Fibroblast of skin of abdomen (primary cell): Measurements from ENCODE around the gene AMN. TPM values are rescaled to one million over a fixed set of nuclear protein-coding genes. Genes with fewer than 3 reads are reported as not detected.
"Not testable (repeated sequence)": the region's sequence is repeated elsewhere in the genome, so short reads cannot be mapped to it uniquely, and the experiment has no call there.

Experiments used
- DNase-seq: peaks from one replicate; pipeline ENCODE4 v3.0.0-alpha.2; 2013
- polyA plus RNA-seq, 2 experiments: library from polyadenylated mRNA; unstranded; fragments of 120-200 nt; gene quantifications; one replicate each; pipeline ENCODE4 v1.2.1, GENCODE V29; 2013; ENCODE audit not compliant: insufficient read length in 2 of 2

Gene AMN
- 0.23 TPM for polyA plus RNA-seq (2013, experiment 1 of 2; ENCODE audit: insufficient read length)
- polyA plus RNA-seq (2013, experiment 2 of 2; ENCODE audit: insufficient read length): 0.22 TPM

DNA sequence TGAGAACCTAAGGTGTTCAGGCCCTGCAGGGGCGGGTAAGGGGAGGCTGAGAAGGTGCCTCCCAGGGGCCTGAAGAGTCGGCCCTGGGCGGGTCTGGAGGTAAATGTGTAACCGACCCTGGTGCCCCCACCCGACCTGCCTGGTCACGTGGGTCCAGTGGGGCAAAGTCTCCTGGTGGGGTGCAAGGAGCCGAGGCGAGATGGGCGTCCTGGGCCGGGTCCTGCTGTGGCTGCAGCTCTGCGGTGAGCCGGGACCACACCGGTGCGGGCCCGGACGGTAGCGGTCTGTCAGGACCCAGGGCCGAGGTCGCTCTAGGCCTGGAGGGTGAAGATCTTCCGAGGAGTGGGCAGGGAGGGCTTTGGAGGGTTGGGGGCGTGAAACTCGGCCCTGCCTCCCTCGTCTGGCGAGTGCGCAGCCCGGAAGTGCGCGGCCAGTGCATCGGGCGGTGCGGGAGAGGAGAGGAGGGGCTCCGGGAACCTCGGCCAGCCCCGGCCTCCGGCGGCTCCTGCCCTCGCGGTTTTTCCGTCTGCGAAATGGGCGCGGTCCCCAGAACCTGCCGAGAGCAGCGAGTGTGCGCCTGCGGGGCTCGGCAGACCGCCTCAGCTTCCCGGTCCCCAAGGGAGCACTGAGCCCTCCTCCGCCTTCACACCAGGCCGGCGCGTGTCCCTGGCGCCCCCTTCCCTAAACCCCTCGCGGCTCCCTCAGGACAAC, at the start of gene AMN:
TSS of gene AMN (plus strand) at position 174 of the 711 bp plus-strand sequence. CDS start at position 200, 26 bp downstream.
- no peak for DNase-seq

DNA sequence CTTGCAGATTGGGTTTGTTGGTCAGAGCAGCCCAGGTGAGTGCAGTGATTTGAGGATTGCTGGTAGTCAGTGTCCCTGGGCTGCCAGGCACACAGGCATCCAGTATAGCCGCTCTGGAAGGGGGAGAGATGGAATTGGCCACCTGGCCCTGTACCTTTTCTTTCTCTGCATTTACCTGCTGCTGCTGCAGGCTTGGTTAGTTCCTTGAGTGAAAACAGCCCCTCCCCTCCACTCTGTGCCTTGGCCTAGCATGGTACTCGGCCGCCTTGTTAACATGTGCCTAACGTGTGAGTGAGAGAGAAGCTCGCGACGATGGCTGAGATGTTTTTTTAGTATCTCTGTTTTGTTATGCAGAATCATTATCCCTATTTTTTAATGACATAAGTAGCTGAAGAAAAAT, 49.3 kb upstream of the AMN start:
- no peak for DNase-seq

DNA sequence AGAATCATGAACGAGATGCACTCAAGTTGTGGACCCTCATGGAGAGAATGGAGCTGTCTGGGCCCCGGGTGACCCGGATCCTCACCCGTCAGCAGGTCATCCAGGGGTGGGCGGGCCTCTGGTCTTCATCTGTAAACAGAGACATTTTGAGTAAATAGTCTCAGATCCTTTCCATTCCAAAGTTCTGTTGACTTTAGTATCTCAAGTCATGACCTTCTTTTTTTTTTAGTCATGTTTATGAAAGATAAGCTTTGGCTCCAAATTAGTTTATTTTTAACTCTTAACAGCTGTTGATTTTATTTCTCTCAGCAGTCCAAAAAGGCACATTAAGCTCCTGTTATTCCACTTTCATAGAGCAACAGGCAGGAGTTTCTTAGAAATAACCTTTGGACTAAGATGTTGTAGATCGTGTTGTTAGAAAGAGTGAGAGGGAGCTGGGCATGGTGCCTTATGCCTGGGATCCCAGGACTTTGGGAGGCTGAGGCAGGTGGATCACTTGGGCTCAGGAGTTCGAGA, 48.9 kb upstream of the AMN start:
- DNase-seq: no peak

DNA sequence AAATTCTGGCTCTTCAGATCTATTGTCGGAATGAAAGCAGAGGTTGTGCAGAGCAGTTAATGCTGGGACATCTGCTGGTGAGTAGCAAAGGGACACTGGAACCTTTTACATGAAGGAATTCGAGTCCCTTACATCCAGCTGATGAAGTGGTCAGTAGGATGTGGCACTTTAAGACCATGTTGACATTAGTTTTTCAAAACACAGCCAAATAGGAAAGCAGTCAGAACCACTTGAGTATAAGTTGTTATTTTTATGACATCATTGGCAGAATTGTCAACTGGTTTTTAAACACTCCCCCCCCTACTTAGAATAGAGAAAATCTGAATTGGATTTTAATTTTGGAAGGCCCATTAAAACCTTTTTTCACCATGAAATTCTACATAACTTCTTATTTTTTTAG, 46.8 kb upstream of the AMN start:
- no peak for DNase-seq

DNA sequence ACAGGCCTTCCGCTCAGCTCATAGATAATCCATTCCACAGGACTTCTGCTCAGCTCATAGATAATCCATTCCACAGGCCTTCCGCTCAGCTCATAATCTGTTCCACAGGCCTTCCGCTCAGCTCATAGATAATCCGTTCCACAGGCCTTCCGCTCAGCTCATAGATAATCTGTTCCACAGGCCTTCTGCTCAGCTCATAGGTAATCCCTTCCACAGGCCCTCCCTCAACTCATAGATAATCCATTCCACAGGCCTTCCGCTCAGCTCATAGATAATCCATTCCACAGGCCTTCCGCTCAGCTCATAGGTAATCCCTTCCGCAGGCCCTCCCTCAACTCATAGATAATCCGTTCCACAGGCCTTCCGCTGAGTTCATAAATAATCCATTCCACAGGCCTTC, 45.0 kb upstream of the AMN start:
- DNase-seq: not testable (repeated sequence)

DNA sequence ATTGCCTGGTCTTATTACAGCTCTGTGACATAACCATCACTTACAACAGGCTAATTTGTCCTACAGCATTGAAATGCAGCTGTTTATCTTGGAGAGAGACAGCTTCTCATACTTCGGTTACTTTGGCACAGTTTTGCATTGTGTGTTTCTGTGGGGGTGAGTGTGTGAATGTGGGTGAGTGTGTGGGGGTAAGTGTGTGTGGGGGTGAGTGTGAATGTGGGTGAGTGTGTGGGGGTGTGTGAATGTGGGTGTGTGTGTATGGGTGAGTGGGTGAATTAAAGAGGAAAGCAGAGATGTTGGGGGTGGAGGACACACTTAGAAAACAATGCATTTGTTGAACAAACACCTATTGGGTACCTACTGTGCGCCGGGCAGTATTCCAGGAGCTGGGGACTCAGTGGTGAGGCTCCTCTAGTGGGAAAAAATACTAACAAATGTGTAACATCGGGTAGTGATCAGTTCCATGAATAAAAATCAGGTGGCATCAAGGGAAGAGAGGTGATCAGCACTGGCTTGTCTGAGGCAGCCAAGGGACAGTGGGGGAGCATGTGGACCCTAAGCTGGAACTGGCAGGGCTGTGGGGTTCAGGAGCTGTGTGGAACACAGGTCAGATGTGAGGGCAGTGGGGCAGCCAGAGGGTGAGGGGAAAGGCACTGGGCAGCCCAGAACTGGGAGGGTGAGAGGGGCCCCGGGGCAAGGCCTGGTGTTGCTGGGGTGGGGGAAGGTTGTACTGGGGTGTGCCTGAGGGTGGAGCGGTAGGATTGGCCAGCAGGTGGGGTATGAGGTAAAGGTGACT, 44.1 kb upstream of the AMN start:
- DNase-seq: no peak

DNA sequence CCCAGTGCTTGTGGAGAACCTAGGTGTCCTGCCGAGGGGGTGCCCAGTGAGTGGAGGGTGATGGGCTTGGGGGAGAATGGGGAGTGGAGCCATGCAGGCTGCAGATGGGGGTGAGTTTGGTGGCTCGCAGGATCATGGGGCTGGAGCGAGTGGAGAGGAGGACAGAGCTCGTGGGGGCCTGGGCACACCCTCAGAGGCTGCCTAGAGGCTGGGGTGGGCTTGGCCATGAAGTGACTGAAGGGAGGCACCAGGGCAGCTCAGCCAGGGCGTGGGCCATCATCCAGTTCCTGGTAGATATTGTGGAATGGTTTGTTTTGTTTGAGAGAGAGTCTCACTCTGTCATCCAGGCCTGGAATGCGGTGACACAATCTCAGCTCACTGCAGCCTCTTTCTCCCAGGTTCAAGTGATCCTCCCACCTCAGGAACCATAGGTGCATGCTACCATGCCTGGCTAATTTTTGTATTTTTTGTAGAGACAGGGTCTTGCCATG, 43.4 kb upstream of the AMN start:
- DNase-seq: no peak

DNA sequence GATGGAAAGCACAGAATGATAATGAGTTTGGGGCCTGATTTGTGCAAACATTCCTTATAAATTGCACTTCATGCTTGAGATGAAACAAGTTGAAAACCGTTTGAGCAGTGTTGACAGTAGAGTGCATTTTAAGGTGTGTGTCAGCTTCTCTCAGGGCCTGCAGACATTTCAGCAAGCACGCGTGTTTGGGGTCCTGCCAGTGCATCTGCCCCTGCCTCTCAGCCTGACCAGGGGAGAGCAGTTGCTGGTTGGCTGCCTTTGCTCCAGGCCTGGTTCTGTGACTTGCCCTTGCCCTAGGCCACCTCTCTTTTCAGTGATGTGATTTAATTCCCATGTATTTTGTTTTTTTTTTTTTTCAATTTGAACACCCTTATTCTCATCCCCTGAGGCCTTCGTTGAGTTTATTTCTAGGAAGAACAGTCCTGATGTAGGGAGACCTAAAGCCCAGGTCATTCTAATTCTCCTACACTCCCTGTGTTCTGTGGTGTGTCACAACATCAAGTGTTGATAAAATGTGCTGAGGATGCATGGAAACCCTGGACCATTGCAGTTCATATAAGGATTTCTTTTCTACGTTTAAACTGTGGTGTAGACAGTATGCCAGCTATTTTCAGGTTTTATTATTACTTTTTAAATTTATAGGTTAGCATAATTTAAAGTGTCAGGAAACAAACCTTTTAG, 40.1 kb upstream of the AMN start:
- no peak for DNase-seq

DNA sequence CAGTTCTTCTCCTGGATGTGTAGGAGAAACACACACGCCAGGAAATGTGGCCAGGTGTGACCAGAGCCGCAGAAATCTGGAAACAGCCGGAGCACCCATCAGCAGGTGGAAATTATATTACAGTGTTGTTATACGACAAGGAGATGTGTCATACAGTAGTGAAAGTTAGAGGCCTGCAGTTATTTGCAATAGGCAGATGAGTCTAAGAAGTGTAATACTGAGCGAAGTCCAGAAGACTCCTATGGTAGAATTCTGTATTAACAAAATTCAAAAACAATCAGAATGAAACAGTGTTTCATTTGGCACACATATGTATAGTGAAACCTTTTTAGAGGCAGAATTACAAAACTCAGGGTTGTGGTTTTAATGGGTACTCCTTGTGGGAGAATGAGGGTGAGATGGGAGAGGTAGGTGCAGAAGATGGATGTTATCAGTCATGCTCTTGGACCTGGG, 39.3 kb upstream of the AMN start:
- DNase-seq: no peak

DNA sequence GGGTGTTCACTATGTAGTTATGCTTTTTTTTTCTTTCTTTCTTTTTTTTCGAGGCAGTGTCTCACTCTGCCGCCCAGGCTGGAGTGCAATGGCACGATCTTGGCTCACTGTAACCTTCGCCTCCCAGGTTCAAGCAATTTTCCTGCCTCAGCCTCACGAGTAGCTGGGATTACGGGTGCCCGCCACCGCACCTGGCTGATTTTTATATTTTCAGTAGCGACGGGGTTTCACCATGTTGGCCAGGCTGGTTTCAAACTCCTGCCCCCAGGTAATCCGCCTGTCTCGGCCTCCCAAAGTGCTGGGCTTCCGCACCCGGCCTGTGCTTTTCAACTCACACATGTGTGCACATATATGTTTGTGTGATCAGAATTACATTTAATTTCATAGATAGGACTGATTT, 38.9 kb upstream of the AMN start:
- no peak for DNase-seq

DNA sequence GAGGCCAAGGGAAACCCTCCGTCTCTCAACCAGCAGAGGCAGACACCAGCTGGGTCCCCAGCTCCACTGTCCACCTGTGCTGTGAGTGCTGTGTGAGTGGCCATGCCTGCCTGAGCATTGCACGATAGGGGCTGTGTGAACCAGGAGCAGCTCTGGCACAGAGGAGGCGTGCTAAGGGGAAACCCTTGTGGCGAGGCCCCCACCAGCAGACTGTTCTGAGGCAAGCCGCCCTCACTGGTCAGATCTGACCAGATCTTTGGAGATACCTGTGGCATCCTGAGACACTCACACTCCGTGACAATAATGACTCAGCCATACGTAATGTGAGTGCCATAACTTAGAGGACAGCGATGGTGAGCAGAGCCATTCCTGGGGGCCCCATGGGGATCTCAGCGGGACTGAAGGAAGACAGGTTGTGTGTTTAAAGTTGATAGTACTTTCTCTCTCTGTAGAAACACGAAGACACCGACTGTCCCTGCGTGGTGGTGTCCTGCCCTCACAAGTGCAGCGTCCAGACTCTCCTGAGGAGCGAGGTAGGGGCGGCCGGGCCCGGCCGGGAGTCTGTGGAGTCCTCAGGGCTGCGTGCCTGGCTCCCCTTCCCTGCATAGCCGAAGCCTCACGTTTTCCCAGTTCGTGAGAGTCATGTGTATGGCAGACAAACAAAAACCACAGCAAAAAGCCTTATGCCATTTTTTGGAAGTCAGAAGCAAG, 36.6 kb upstream of the AMN start:
- DNase-seq: no peak

DNA sequence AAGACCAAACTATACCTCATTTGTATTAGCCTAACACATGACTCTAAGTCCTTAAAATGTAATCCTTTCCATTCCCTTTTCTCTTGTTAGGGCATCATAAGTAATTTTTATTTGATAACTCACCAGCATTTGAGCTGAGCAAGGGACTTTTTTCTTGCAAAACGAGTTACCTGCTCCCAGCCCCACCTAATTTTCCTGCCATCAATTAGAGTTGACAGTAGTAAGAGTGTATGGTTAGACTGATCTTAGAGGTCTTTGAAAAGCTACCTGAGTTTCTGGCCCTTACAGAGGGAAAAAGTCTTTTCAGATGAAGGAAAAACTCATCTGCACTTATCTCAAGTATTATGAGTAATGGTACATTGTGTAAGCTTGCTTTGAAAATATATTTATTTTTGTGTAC, 33.7 kb upstream of the AMN start:
- DNase-seq: no peak

DNA sequence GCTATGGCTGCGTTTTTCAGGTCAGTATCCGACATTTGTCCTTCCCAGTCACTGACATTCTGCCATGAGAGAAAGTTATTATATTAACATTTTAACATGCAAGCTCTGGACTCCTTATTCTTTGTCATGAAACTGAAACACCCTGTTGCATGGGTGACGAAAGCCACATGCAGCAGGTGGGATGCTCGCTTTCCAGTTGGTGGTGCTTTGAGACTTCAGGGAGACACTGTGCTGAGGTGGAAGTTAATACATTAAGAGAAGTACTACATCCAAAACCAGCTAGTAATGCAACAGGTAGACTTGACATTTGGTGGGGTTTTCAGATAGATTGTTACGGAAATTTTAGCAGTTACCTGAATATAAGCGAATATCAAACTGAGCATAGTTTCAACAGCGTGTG, 32.8 kb upstream of the AMN start:
- no peak for DNase-seq

DNA sequence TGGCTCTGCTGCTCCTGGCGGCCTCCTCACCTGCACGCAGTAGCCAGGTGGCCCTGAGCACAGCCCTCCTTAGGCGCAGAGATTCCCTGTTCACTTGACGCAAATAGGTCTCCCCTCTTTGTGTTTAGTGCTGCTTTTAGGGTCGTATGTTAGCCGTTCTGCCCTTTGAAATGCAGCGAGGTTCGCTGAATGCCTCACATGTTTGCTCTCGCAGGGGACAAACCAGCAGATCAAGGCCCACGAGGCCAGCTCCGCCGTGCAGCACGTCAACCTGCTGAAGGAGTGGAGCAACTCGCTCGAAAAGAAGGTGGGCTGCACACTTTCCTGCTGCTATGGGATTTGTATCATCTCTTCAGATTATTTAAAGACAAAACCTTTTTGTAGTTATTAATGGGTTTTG, 31.4 kb upstream of the AMN start:
- DNase-seq: no peak

DNA sequence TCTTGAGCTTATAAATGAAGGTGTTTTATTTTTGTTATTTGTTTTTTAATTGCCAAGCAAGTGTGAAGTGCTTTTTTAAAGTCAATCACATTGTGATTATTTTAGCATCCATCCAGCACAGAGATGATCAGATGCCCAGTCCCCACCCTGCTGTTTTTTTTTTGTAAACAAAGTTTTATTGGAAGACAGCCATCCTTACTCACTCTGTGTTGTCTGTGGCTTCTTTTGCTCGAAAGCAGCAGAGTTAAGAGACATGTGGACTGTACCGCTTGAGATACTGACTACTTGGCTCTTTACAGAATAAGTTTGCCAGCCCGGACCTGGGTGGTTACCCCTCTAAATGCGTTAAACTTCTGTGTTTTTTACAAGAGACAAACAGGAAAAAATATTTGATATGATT, 30.9 kb upstream of the AMN start:
- peak; percentile 21 for DNase-seq

DNA sequence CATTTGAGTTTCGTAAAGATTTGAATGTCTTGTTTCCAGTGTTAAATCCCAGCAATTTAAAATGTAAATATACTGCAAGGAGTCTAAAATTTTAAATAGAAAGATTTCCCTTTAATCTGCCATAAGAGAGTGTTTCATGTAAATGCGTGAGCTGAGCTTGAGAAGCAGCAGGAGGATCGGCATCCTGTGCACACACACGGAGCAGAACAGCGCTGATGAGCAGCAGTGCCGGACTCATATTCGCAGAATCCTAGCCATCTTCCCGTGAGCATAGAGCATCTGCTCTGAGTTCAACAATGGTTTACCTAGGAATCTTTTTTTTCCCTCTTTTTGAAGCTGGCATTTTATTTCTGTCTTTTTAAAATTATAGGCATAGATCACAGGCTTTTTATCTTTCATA, 29.8 kb upstream of the AMN start:
- no peak for DNase-seq

DNA sequence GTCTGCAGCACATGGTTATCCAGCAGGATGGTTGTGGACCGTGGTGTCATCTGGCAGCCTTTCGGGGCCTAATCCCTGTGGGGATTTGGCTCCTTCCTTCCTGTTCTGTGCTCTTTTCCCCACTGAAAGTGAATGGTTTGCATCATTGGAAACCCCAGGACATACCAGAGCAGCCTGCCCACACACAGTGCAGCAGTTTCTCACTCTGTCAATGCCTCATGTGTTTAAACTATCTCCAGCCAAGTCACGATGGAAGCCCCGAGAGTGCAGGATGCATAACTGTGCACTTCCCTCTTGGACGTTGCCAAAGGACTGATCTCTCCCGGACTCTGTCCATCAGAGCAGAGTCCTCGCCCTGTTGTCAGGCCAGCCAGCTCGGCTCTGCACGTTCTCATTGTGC, 29.0 kb upstream of the AMN start:
- peak; percentile 94 for DNase-seq

DNA sequence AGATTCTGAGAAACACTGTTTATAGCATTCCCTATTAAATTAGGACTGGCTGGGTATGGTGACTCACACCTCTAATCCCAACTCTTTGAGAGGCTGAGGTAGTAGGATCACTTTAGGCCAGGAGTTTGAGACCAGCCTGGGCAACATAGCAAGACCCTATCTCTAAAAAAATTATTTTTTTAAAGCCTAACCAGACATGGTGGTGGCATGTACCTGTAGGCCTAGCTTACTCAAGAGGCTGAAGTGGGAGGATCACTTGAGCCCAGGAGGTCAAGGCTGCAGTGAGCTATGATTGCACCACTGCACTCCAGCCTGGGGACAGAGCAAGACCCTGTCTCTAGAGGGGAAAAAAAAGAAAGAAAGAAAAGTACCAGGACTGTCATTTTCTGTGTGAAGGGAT, 25.7 kb upstream of the AMN start:
- not testable (repeated sequence) for DNase-seq

DNA sequence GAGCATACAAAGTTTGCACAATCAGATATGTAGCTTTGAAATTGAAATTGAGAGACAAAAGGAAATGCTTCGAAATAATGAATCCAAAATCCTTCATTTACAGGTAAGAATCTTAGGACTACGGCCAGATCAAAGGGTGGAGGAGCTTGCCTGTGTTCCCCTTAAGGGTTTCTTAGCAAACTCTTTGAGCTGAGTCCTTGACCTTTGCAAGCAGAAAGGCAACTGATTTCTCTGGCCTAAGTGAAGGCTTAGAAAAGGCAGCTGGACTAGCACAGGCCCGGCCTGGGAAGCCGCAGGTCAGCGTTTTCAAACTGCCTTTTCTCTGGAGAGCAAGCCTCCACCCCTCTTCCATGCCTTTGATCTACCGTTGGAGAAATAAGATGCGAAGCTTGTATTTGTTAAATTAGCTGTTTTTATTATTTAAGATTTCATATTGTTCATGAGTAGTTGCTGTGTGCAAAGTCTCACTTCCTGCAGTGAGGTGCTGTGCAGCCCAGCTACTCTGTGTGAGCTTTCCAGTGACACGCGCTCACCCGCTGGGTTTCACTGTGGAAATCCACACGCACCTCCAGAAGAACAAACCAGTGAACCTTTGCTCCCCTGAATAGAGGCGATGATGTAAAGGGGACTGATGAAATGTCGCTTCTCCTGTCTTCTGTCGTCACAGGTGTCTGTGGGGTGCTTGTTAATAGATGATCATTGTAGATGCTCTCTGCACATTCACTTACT, 25.0 kb upstream of the AMN start:
- no peak for DNase-seq

DNA sequence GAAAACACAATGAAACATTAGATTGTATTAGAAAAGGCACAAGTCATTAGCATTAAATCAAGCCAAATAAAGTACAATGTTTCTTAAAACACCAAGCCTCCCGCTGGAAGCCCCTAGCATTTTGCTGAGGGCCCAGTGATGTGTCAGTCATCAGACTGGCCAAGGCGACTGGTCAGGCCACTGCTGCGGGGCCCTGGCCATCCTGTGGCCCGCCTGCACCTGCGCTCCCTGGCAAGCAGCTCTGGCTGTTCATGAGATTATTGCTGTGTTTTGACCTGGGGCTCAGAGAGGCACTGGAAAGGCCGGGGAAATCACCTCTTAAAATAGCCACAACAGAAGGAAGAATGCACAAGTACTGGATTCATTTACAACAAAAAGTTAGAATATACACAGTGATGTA, 24.2 kb upstream of the AMN start:
- DNase-seq: no peak

DNA sequence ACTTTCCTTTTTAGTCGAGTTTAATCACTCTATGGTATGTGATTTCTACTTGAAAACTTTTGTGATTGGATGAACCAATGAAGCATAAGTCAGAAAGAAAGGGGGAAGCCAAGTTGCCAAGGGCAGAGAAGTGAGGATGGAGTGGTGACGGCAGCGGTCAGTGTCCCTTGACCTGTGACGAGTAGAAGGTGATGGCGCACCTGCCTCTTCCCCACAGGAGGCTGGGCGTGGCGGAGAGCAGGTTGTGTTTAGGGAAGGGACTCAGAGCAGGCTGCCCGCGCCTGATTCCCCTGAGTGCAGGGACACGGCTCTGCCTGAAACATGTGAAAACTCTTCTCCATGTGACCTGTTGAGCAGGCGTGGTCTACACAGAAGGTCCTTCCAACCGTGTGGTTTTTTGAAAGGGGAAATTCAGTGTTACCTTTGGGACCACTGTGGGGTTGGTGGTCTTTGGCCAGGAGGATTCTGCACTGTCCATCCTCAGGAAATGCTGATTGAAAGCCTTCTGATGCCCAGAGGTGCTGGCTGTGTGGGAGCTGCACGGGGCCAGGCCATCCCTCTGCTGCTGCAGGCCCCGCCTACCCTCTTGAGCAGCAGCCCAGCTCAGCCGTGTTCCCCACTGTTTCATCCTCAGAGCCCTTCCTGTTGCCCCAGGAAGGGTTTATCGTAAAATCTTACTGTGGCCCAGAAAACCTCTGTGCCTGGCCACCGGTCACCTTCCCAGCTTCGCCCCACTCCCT, 23.5 kb upstream of the AMN start:
- no peak for DNase-seq
